B cell (primary cell): ENCODE data around the gene TBCD. TPM values are rescaled to one million over a fixed set of nuclear protein-coding genes. Genes with fewer than 3 reads are reported as not detected.

Source experiments
- ATAC-seq: fragments of 200-7000 bp; cut with Tn5 transposase; one replicate; pipeline ENCODE4 v1.10.0; 2021; ENCODE audit warnings: low read depth, mild to moderate bottlenecking, moderate number of reproducible peaks, moderate library complexity
- CTCF ChIA-PET: fragments of 350-600 bp; sonication (Branson Sonifier 250); formaldehyde crosslinking; loops from one replicate; lab custom pipeline; 2021; ENCODE audit warnings: antibody characterized with exemption, inconsistent platforms; lab: Charles Lee
- POLR2A ChIA-PET: fragments of 350-600 bp; sonication (Branson Sonifier 250); formaldehyde crosslinking; loops from one replicate; lab custom pipeline; 2021; ENCODE audit warnings: antibody characterized with exemption; lab: Charles Lee
- DNase-seq: peaks from one replicate; pipeline ENCODE4 v3.0.0; 2013
- H2AFZ ChIP-seq: 2 replicates; pipeline ENCODE4 v1.6.1; 2012; ENCODE audit warnings: mild to moderate bottlenecking, low read depth, low read length; ENCODE audit not compliant: insufficient read depth, poor library complexity, severe bottlenecking
- H3K27ac ChIP-seq, 2 donors: 1 replicate in 1 of 2; 2 replicates in 1 of 2; pipeline ENCODE4 v1.5.1; 2012 to 2013; ENCODE audit warnings: low read length in 2 of 2, mild to moderate bottlenecking in 2 of 2, moderate library complexity in 1 of 2
- H3K27me3 ChIP-seq, 4 experiments: fragments of 200-600 bp in 1 of 4; sonication (generic) in 1 of 4; replicated peaks in 1 of 4; 1 replicate in 2 of 4; 2 replicates in 2 of 4; pipeline versions ENCODE4 v1.6.1 to v1.7.0; 2013 to 2016; ENCODE audit warnings: low read length in 3 of 4, mild to moderate bottlenecking in 2 of 4, mixed read lengths in 1 of 4, moderate library complexity in 1 of 4; ENCODE audit not compliant: insufficient read depth in 4 of 4, control insufficient read depth in 3 of 4; ENCODE audit errors: control extremely low read depth in 1 of 4
- H3K36me3 ChIP-seq, 2 experiments: replicated peaks in 1 of 2; 1 replicate in 1 of 2; 2 replicates in 1 of 2; pipeline versions ENCODE4 v1.6.1 to v1.7.1; 2013; ENCODE audit warnings: low read length in 1 of 2; ENCODE audit not compliant: insufficient read depth in 2 of 2, control insufficient read depth in 1 of 2; ENCODE audit errors: control extremely low read depth in 1 of 2, extremely low read depth in 1 of 2
- H3K4me1 ChIP-seq, 2 donors: fragments of 200-600 bp in 1 of 2; sonication (generic) in 1 of 2; 1 replicate in 1 of 2; 2 replicates in 1 of 2; pipeline versions ENCODE4 v1.5.1 to v1.6.1; 2013 to 2017; ENCODE audit warnings: low read length in 2 of 2; ENCODE audit not compliant: control insufficient read depth in 2 of 2, insufficient read depth in 2 of 2
- H3K4me2 ChIP-seq: replicated peaks from 2 replicates; pipeline ENCODE3; 2012; ENCODE audit warnings: mild to moderate bottlenecking, low read depth, low read length; ENCODE audit not compliant: poor library complexity, severe bottlenecking
- H3K4me3 ChIP-seq, 5 experiments: fragments of 200-600 bp in 1 of 5; sonication (generic) in 1 of 5; 1 replicate in 3 of 5; 2 replicates in 2 of 5; pipeline versions ENCODE4 v1.5.1 to v1.7.0; 2011 to 2016; ENCODE audit warnings: low read length in 4 of 5, mild to moderate bottlenecking in 4 of 5, low read depth in 2 of 5, control low read depth in 1 of 5, moderate library complexity in 1 of 5; ENCODE audit not compliant: insufficient read depth in 1 of 5; ENCODE audit errors: control extremely low read depth in 1 of 5, extremely low read depth in 1 of 5
- H3K79me2 ChIP-seq: fragments of 200-600 bp; sonication (generic); one replicate; pipeline ENCODE4 v1.6.0; 2016; ENCODE audit warnings: low read length; ENCODE audit not compliant: control insufficient read depth, insufficient read depth
- H3K9ac ChIP-seq: fragments of 200-600 bp; sonication (generic); 2 replicates; pipeline ENCODE4 v1.6.1; 2017; ENCODE audit warnings: mild to moderate bottlenecking, low read length, moderate library complexity
- H3K9me3 ChIP-seq, 3 donors: one replicate each; pipeline versions ENCODE4 v1.6.1 to v1.7.1; 2013; ENCODE audit warnings: low read length in 2 of 3; ENCODE audit not compliant: control insufficient read depth in 2 of 3, insufficient read depth in 1 of 3; ENCODE audit errors: control extremely low read depth in 1 of 3
- H4K20me1 ChIP-seq: 2 replicates; pipeline ENCODE4 v1.6.0; 2012; ENCODE audit warnings: mild to moderate bottlenecking, low read length; ENCODE audit not compliant: insufficient read depth, control insufficient read depth, poor library complexity, severe bottlenecking
- H3K27ac Mint-ChIP-seq: one replicate; pipeline ENCODE4 v1.8.0; 2021; ENCODE audit warnings: mixed read lengths
- H3K27me3 Mint-ChIP-seq: one replicate; pipeline ENCODE4 v1.8.0; 2021; ENCODE audit warnings: mixed read lengths
- H3K4me1 Mint-ChIP-seq: one replicate; pipeline ENCODE4 v1.8.0; 2021; ENCODE audit warnings: mixed read lengths
- H3K4me3 Mint-ChIP-seq: one replicate; pipeline ENCODE4 v1.8.0; 2021; ENCODE audit warnings: mixed read lengths
- H3K9me3 Mint-ChIP-seq: one replicate; pipeline ENCODE4 v1.8.0; 2022; ENCODE audit warnings: mixed read lengths; ENCODE audit not compliant: insufficient read depth
- CTCF ChIP-seq: fragments of 200-600 bp; IDR thresholded peaks from one replicate; pipeline ENCODE4 v1.8.0; 2022; ENCODE audit warnings: antibody characterized with exemption, mild to moderate bottlenecking
- EZH2 ChIP-seq: IDR thresholded peaks from 2 replicates; pipeline ENCODE4 v1.6.1; 2012; ENCODE audit warnings: borderline replicate concordance, low read depth, mild to moderate bottlenecking, moderate library complexity, low read length; ENCODE audit not compliant: insufficient read depth, poor library complexity, severe bottlenecking
- WGBS: methylation state at CpG from one replicate; pipeline ENCODE4 v1.1.5; 2013; ENCODE audit warnings: missing lambda C conversion rate; ENCODE audit not compliant: insufficient coverage; 5-methylcytosine and 5-hydroxymethylcytosine counted together
- intact Hi-C: fragments of 100-400 bp; cut with micrococcal nuclease; formaldehyde crosslinking; loops from one replicate; pipeline ENCODE4 v1.10.0; 2022
- polyA plus RNA-seq: library from polyadenylated mRNA; depleted of rRNA; stranded (reverse); fragments of >200 nt; gene quantifications from 2 replicates; pipeline ENCODE4 v1.2.3, GENCODE V29; 2012
- total RNA-seq, 2 donors: library from RNA; stranded (reverse); fragments of 120-200 nt in 1 of 2; gene quantifications; 1 replicate in 1 of 2; 2 replicates in 1 of 2; pipeline versions ENCODE4 v1.2.3 to v1.2.4, GENCODE V29; 2013 to 2022

Gene TBCD
- total and polyA plus RNA-seq, 2 donors (not counting 1 experiment from before 2014, with no cell fraction given), result 60.8 to 101 TPM

GRCh38 chr17:82957961-82958561 is 206.2 kb downstream of the TBCD start:
- ChIA-PET POLR2A (interaction anchor here (0.7 kb wide), 1 partner anchor 87 kb away, joined by 4 read pairs; no protein-coding TSS in a partner anchor), CTCF (no interaction called here)
- H3K27ac ChIP-seq, result no peak overlapping the region
- H3K79me2 ChIP-seq, result no peaks in the 10 kb centered on the region
- H4K20me1 ChIP-seq, result no peaks in the 10 kb centered on the region
- WGBS, result 96% methylated on average over 25 of the region's 30 CpGs
- Mint-ChIP-seq H3K4me1 (peaks cover 1% of the 10 kb centered on the region), H3K9me3 (peaks cover 13% of the 10 kb centered on the region), H3K4me3 (no peak overlapping the region), H3K27me3 (no peaks in the 10 kb centered on the region), H3K27ac (no peak overlapping the region)
- ATAC-seq (no peak), DNase-seq (no peak)
- H3K27me3 ChIP-seq, result peaks cover 0 to 5% (median under 1%) of the 10 kb centered on the region in 4 experiments
- peaks cover 0 to 1% of the 10 kb centered on the region in 2 donors for H3K4me1 ChIP-seq
- H3K4me2 ChIP-seq, result no peak overlapping the region
- H2AFZ ChIP-seq, result no peak overlapping the region
- intact Hi-C loops, result no loop called here
- TF ChIP-seq EZH2 (no peak), CTCF (no peak)
- no peak overlapping the region for H3K9ac ChIP-seq
- H3K36me3 ChIP-seq, result no peaks in the 10 kb centered on the region
- H3K4me3 ChIP-seq, result no peak overlapping the region
- H3K9me3 ChIP-seq, result peaks cover 0 to 24% (median 0%) of the 10 kb centered on the region in 3 donors

GRCh38 chr17:82959242-82959930 is 207.5 kb downstream of the TBCD start:
- no peaks in the 10 kb centered on the region for H3K36me3 ChIP-seq
- no peak overlapping the region for H3K4me3 ChIP-seq
- intact Hi-C loops, result no loop called here
- peaks cover 0 to 13% (median 3%) of the 10 kb centered on the region in 4 experiments for H3K27me3 ChIP-seq
- CTCF ChIA-PET, result no interaction called here
- no peaks in the 10 kb centered on the region for H3K79me2 ChIP-seq
- Mint-ChIP-seq H3K4me3 (no peak overlapping the region), H3K27me3 (peaks cover 5% of the 10 kb centered on the region), H3K9me3 (peaks cover 8% of the 10 kb centered on the region), H3K27ac (no peak overlapping the region), H3K4me1 (peaks cover 7% of the 10 kb centered on the region)
- H3K4me2 ChIP-seq, result no peak overlapping the region
- TF ChIP-seq CTCF, result no peak
- TF ChIP-seq EZH2, result no peak
- DNase-seq, result no peak
- no peak overlapping the region for H3K27ac ChIP-seq
- H3K9ac ChIP-seq, result no peak overlapping the region
- H3K4me1 ChIP-seq, result peaks cover 4 to 6% of the 10 kb centered on the region in 2 donors
- no peaks in the 10 kb centered on the region for H4K20me1 ChIP-seq
- 98% methylated on average over 19 of the region's 28 CpGs for WGBS
- H3K9me3 ChIP-seq, result peaks cover 0 to 24% (median 0%) of the 10 kb centered on the region in 3 donors
- POLR2A ChIA-PET, result no interaction called here
- ATAC-seq, result no peak
- H2AFZ ChIP-seq, result no peak overlapping the region
